ENCODE data around the gene ZNF770. TPM values are rescaled to one million over a fixed set of nuclear protein-coding genes. Genes with fewer than 3 reads are reported as not detected.

Gene ZNF770
- total and polyA plus RNA-seq, 9 of the 15 experiments (the other 6 are each of a cell fraction or from before 2014, with no cell fraction given), result 3.4 to 50.8 (median 40.3) TPM

GRCh38 chr15:34969340-34970097, 18.6 kb downstream of the ZNF770 start, which contains the start of gene AQR (continued):
- TF ChIP-seq ZSCAN29 (IDR thresholded peaks at IDR 0.05), result no peak
- TF ChIP-seq SAP30 (IDR thresholded peaks at IDR 0.05; ENCODE audit: borderline replicate concordance, insufficient read depth, low read depth, low read length, poor library complexity, severe bottlenecking), result peak; percentile 87
- no peak for TF ChIP-seq NFE2L1 (tag; IDR thresholded peaks at IDR 0.05; ENCODE audit: borderline replicate concordance, low read depth)
- no peak for TF ChIP-seq ZFP30 (CRISPR knock-in tag; IDR thresholded peaks at IDR 0.05; ENCODE audit: borderline replicate concordance)
- TF ChIP-seq ZBED1 (IDR thresholded peaks at IDR 0.05), result 0 out of 2 replicates have a peak, but pooled peaks have one; percentile 60
- TF ChIP-seq ZNF174 (CRISPR knock-in tag; IDR thresholded peaks at IDR 0.05), result 0 out of 2 replicates have a peak, but pooled peaks have one; percentile 24
- TF ChIP-seq KDM2B (CRISPR knock-in tag; IDR thresholded peaks at IDR 0.05), result no peak
- no peak for TF ChIP-seq ZNF589 (CRISPR knock-in tag; IDR thresholded peaks at IDR 0.05; ENCODE audit: low read depth)
- no peak for TF ChIP-seq ARID3B (CRISPR knock-in tag; IDR thresholded peaks at IDR 0.05; ENCODE audit: borderline replicate concordance)
- TF ChIP-seq HDAC2 (IDR thresholded peaks at IDR 0.05), result no peak; the same call in 1 of the 2 replicates
- TF ChIP-seq CHAMP1 (IDR thresholded peaks at IDR 0.05), result peak; percentile 89; the same call in 1 of the 2 replicates
- no peak for TF ChIP-seq GTF3C2 (IDR thresholded peaks at IDR 0.05; ENCODE audit: borderline replicate concordance, extremely low read depth, insufficient read length)
- peak in 1 of 2 experiments; percentile 45; a peak in 2 of 4 replicates for TF ChIP-seq RAD21 (CRISPR knock-in tag; conservative IDR thresholded peaks at IDR 0.05 in 1 of 2, IDR thresholded peaks at IDR 0.05 in 1 of 2)
- no peak for TF ChIP-seq ZNF696 (CRISPR knock-in tag; conservative IDR thresholded peaks at IDR 0.05)
- TF ChIP-seq ETV6 (IDR thresholded peaks at IDR 0.05; ENCODE audit: borderline replicate concordance in 1 of 2, low read depth in 2 of 2, low read length in 1 of 2), result no peak
- no peak for TF ChIP-seq ETV6 (CRISPR knock-in tag; IDR thresholded peaks at IDR 0.05; ENCODE audit: borderline replicate concordance)
- TF ChIP-seq ZNF764 (CRISPR knock-in tag; IDR thresholded peaks at IDR 0.05; ENCODE audit: low read depth), result no peak
- TF ChIP-seq BRF1 (IDR thresholded peaks at IDR 0.05; ENCODE audit: borderline replicate concordance, extremely low read depth, insufficient read length), result no peak
- TF ChIP-seq HNRNPK (IDR thresholded peaks at IDR 0.05; ENCODE audit: low read depth, low read length, poor library complexity, severe bottlenecking), result no peak

Data from K562 (cell line).